Lung (tissue), 12 donors: ENCODE data around the gene USP6NL. TPM values are rescaled to one million over a fixed set of nuclear protein-coding genes. Genes with fewer than 3 reads are reported as not detected.

Source experiments
- ATAC-seq: fragments of 200-7000 bp; cut with Tn5 transposase; one replicate; pipeline ENCODE4 v1.9.1; 2020; ENCODE audit warnings: moderate number of reproducible peaks; ENCODE audit not compliant: insufficient read depth, low FRiP score
- DNase-seq, 3 donors: peaks; one replicate each; pipeline ENCODE4 v3.0.0-alpha.2; 2013 to 2017
- H3K27ac ChIP-seq, 2 donors: one replicate each; pipeline ENCODE4 v1.5.1; 2013; ENCODE audit warnings: mild to moderate bottlenecking in 2 of 2, moderate library complexity in 2 of 2, control low read depth in 1 of 2, inconsistent platforms in 1 of 2, low read depth in 1 of 2, low read length in 1 of 2
- H3K27me3 ChIP-seq, 3 donors: one replicate each; pipeline ENCODE4 v1.5.1; 2013; ENCODE audit warnings: low read length in 2 of 3; ENCODE audit not compliant: control insufficient read depth in 3 of 3, insufficient read depth in 3 of 3
- H3K36me3 ChIP-seq, 4 donors: one replicate each; pipeline ENCODE4 v1.5.1; 2013; ENCODE audit warnings: low read length in 4 of 4, mild to moderate bottlenecking in 1 of 4, moderate library complexity in 1 of 4; ENCODE audit not compliant: control insufficient read depth in 4 of 4, insufficient read depth in 4 of 4
- H3K4me1 ChIP-seq, 5 donors: one replicate each; pipeline ENCODE4 v1.5.1; 2013; ENCODE audit warnings: low read length in 5 of 5, mild to moderate bottlenecking in 2 of 5, moderate library complexity in 1 of 5; ENCODE audit not compliant: control insufficient read depth in 5 of 5, insufficient read depth in 5 of 5
- H3K4me3 ChIP-seq: one replicate; pipeline ENCODE4 v1.5.1; 2013; ENCODE audit warnings: mild to moderate bottlenecking, control low read depth, moderate library complexity
- H3K9ac ChIP-seq, 2 donors: one replicate each; pipeline ENCODE4 v1.5.1; 2013; ENCODE audit warnings: low read length in 2 of 2, control low read depth in 1 of 2; ENCODE audit not compliant: insufficient read depth in 1 of 2
- H3K9me3 ChIP-seq, 4 donors: one replicate each; pipeline ENCODE4 v1.5.1; 2013; ENCODE audit warnings: low read length in 3 of 4, mild to moderate bottlenecking in 1 of 4, moderate library complexity in 1 of 4; ENCODE audit not compliant: control insufficient read depth in 4 of 4, insufficient read depth in 3 of 4
- CTCF ChIP-seq: IDR thresholded peaks from 2 replicates; pipeline ENCODE4 v1.5.1; 2012; ENCODE audit warnings: mild to moderate bottlenecking; ENCODE audit errors: control extremely low read depth, extremely low read depth
- WGBS, 2 donors: extraction: QIAGEN DNeasy Blood & Tissue Kit; methylation state at CpG; one replicate each; pipeline ENCODE4 v1.1.7; 2013; 5-methylcytosine and 5-hydroxymethylcytosine counted together
- polyA plus RNA-seq, 2 donors: library from polyadenylated mRNA; stranded (reverse); fragments of 200-250 nt; gene quantifications; one replicate each; pipeline ENCODE4 v1.2.1, GENCODE V29; 2013
- total RNA-seq, 2 donors: library from RNA; depleted of rRNA in 1 of 2; stranded (reverse); fragments of >200 nt in 1 of 2; gene quantifications; one replicate each; pipeline ENCODE4 v1.2.1, GENCODE V29; 2014 to 2021
- donor health status: control.
- donor health status: control.
- donor health status: Bipolar disorder and iron deficiency.
- donor health status: healthy.
- donor health status: DM: yes; HTN: yes; CAD: no.

The USP6NL gene
- total and polyA plus RNA-seq, 4 donors = 5.4 to 41.7 (median 13.4) TPM

- H3K9me3 ChIP-seq = peaks cover 0 to 2% (median 0%) of the 10 kb centered on the region in 4 donors
- ATAC-seq = no peak
- DNase-seq = no peak
- 76 to 92% methylated on average over 24 to 27 of the region's 27 CpGs for WGBS, 2 donors
- peaks cover 0 to 3% (median 2%) of the 10 kb centered on the region in 3 donors for H3K27me3 ChIP-seq
- no peak for TF ChIP-seq CTCF
- H3K4me3 ChIP-seq = no peak overlapping the region
- no peak overlapping the region for H3K9ac ChIP-seq
- no peaks in the 10 kb centered on the region for H3K4me1 ChIP-seq
- H3K36me3 ChIP-seq = no peaks in the 10 kb centered on the region
- no peak overlapping the region for H3K27ac ChIP-seq
These were observed 166.8 kb downstream of the USP6NL start for GRCh38 chr10:11444531-11445228.

GRCh38 chr10:11444155-11444530 is 167.3 kb downstream of the USP6NL start:
- peaks cover 0 to 2% (median 0%) of the 10 kb centered on the region in 4 donors for H3K9me3 ChIP-seq
- no peak for DNase-seq
- H3K27ac ChIP-seq = no peak overlapping the region
- WGBS, 2 donors = 93 to 94% methylated on average over 11 of the region's 11 CpGs
- no peaks in the 10 kb centered on the region for H3K36me3 ChIP-seq
- TF ChIP-seq CTCF = no peak
- no peaks in the 10 kb centered on the region for H3K4me1 ChIP-seq
- peaks cover 0 to 3% (median 2%) of the 10 kb centered on the region in 3 donors for H3K27me3 ChIP-seq
- no peak overlapping the region for H3K9ac ChIP-seq
- no peak for ATAC-seq
- H3K4me3 ChIP-seq = no peak overlapping the region

- no peak overlapping the region for H3K4me3 ChIP-seq
- H3K27ac ChIP-seq = no peak overlapping the region
- no peaks in the 10 kb centered on the region for H3K36me3 ChIP-seq
- H3K9ac ChIP-seq = no peak overlapping the region
- H3K9me3 ChIP-seq = peaks cover 0 to 2% (median 0%) of the 10 kb centered on the region in 4 donors
- DNase-seq = no peak
- H3K27me3 ChIP-seq = peaks cover 0 to 3% (median 2%) of the 10 kb centered on the region in 3 donors
- no peak for TF ChIP-seq CTCF
- ATAC-seq = no peak
- H3K4me1 ChIP-seq = no peaks in the 10 kb centered on the region
- WGBS, 2 donors = 95 to 98% methylated on average over 23 of the region's 23 CpGs
These were observed 167.8 kb downstream of the USP6NL start for GRCh38 chr10:11443468-11444154.
